ENCODE results near the gene SCYL1. TPM values are rescaled to one million over a fixed set of nuclear protein-coding genes. Genes with fewer than 3 reads are reported as not detected.

SCYL1 gene
- total RNA-seq, 1 donor from 2014 or later = 80.0 TPM

DNA sequence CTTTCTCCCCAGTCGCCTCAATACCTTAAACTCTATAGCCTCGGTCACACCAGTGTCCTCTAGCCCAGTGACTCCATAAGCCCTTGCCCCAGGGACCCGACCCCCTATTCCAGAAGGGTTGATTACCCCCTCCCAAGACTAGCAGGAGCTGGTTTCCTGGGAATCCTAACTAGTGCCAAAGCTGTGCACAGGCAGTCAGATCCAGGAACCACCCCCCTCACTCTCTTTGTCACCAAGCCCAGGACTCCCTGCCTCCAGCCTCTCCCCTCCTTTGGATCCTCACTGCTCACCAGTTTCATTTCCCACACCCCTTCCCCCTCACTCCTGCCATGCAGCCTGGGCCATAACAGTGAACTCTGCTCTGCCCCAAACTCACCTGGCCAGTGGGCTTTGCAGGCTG lies 23.5 kb downstream of the SCYL1 start:
- H3K27ac Mint-ChIP-seq (ENCODE audit: unreplicated experiment) = no peak overlapping the region
- H3K27me3 Mint-ChIP-seq (ENCODE audit: unreplicated experiment) = peaks cover 44% of the 10 kb centered on the region
- H3K9me3 Mint-ChIP-seq (ENCODE audit: unreplicated experiment) = peaks cover 25% of the 10 kb centered on the region
- DNase-seq = no peak
- H3K4me3 Mint-ChIP-seq (ENCODE audit: unreplicated experiment) = peak overlapping the region; percentile 58
- no peaks in the 10 kb centered on the region for H3K36me3 Mint-ChIP-seq (ENCODE audit: unreplicated experiment)
- peaks cover 11% of the 10 kb centered on the region for H3K4me1 Mint-ChIP-seq (ENCODE audit: low read depth, unreplicated experiment)
- TF ChIP-seq, protein P1, sequence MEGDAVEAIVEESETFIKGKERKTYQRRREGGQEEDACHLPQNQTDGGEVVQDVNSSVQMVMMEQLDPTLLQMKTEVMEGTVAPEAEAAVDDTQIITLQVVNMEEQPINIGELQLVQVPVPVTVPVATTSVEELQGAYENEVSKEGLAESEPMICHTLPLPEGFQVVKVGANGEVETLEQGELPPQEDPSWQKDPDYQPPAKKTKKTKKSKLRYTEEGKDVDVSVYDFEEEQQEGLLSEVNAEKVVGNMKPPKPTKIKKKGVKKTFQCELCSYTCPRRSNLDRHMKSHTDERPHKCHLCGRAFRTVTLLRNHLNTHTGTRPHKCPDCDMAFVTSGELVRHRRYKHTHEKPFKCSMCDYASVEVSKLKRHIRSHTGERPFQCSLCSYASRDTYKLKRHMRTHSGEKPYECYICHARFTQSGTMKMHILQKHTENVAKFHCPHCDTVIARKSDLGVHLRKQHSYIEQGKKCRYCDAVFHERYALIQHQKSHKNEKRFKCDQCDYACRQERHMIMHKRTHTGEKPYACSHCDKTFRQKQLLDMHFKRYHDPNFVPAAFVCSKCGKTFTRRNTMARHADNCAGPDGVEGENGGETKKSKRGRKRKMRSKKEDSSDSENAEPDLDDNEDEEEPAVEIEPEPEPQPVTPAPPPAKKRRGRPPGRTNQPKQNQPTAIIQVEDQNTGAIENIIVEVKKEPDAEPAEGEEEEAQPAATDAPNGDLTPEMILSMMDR (IDR thresholded peaks at IDR 0.05; ENCODE audit: partially characterized antibody, unreplicated experiment) = no peak

DNA sequence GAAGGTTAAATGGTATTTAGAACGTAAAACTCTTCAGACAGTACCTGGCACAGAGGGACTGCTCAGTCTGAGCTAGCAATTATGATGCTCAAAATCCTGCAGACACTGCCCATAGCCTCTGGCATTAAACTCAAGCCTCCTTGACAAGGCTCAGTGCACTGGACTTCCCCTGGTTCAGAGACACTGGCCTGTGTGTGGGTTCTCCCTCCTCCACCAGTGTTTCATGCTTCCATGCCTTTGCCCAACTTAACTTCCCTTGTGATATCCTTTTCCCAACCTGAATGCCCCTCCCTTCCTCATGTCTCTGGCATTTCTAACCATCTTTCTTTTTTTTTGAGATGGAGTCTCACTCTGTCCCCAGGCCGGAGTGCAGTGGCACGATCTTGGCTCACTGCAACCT lies 24.2 kb downstream of the SCYL1 start:
- DNase-seq = no peak
- H3K4me3 Mint-ChIP-seq (ENCODE audit: unreplicated experiment) = no peak overlapping the region
- TF ChIP-seq, protein P1 (IDR thresholded peaks at IDR 0.05; ENCODE audit: partially characterized antibody, unreplicated experiment) = no peak
- H3K4me1 Mint-ChIP-seq (ENCODE audit: low read depth, unreplicated experiment) = peaks cover 7% of the 10 kb centered on the region
- H3K9me3 Mint-ChIP-seq (ENCODE audit: unreplicated experiment) = peaks cover 23% of the 10 kb centered on the region
- no peak overlapping the region for H3K27ac Mint-ChIP-seq (ENCODE audit: unreplicated experiment)
- H3K27me3 Mint-ChIP-seq (ENCODE audit: unreplicated experiment) = peaks cover 39% of the 10 kb centered on the region
- H3K36me3 Mint-ChIP-seq (ENCODE audit: unreplicated experiment) = no peaks in the 10 kb centered on the region

DNA sequence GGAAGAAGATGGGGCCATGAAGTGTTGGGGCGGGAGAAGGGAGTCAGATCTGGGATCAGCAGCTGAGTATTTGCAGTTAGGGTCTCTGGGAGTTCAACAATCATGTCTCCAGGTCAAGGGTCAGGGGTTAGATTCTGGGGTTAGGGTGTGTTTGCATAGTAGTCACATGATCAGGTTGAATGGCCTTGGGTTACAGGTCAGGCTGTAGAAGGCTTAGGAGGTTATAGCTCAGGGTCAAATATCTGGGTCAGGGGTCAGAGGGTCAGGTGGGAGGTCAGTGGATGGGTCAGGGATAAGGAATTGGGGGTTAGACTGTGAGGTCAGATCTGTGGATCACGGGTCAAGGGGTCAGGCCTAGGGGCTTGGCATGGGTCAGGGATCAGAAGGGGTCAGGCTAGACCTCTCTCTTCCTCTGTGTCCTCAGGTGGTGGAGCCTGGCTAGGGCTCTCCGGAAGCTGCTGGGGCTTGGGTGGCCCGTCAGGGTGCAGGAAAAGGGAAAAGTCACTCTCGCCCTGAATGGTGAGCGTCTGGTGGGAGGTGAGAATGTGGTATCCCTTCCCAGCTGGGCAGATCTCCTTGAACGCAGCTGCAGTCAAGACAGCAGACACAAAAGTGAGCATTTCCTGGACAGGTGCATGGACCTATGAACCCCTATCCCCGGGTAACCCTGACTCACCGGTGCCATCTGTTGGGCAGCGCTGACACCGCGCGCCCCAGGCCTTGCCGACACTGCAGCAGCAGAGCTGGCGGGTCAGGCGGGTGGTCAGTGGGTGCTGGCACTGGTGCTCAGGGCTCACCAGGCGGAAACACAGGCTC lies 26.9 kb downstream of the SCYL1 start:
- DNase-seq = peak; percentile 58
- no peak overlapping the region for H3K4me3 Mint-ChIP-seq (ENCODE audit: unreplicated experiment)

DNA sequence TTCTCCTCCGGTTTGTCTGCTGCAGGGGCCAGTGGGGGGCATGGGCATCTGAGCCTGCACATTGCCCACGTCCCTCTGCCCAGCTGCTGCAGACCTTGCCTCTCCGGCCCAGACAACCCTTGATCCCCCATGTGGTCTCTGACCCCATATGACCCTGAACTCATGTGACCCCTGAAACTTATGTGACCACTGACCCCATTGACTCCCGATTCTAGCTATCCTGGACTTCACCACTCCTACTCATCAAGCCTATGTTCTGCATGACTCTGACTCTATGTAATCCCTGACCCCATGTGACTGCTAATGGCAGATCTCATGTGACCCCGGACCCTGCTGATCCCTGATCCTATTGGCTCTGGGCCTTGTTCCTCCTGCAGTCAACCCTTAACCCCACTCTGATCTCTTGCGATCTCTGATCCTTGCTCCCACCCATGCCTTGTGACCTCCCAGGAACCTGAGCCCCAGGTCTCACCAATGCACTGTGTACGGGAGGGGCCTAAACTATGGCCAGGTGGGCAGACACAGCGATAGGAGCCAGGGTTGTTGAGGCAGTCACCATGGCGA lies 27.6 kb downstream of the SCYL1 start:
- TF ChIP-seq, protein P1 (IDR thresholded peaks at IDR 0.05; ENCODE audit: partially characterized antibody, unreplicated experiment) = no peak
- Mint-ChIP-seq H3K9me3 (ENCODE audit: unreplicated experiment) (peaks cover 17% of the 10 kb centered on the region), H3K4me3 (ENCODE audit: unreplicated experiment) (peak overlapping the region; percentile 13), H3K4me1 (ENCODE audit: low read depth, unreplicated experiment) (peaks cover 14% of the 10 kb centered on the region), H3K27ac (ENCODE audit: unreplicated experiment) (no peak overlapping the region), H3K27me3 (ENCODE audit: unreplicated experiment) (peaks cover 34% of the 10 kb centered on the region), H3K36me3 (ENCODE audit: unreplicated experiment) (no peaks in the 10 kb centered on the region)
- no peak for DNase-seq

More for the DNA sequence above, 26.9 kb downstream of the SCYL1 start:
- H3K36me3 Mint-ChIP-seq (ENCODE audit: unreplicated experiment) = no peaks in the 10 kb centered on the region
- TF ChIP-seq, protein P1 (IDR thresholded peaks at IDR 0.05; ENCODE audit: partially characterized antibody, unreplicated experiment) = no peak
- peaks cover 17% of the 10 kb centered on the region for H3K9me3 Mint-ChIP-seq (ENCODE audit: unreplicated experiment)
- peaks cover 14% of the 10 kb centered on the region for H3K4me1 Mint-ChIP-seq (ENCODE audit: low read depth, unreplicated experiment)
- H3K27ac Mint-ChIP-seq (ENCODE audit: unreplicated experiment) = no peak overlapping the region
- peaks cover 30% of the 10 kb centered on the region for H3K27me3 Mint-ChIP-seq (ENCODE audit: unreplicated experiment)

Data from glutamatergic neuron (in vitro differentiated cells).